GM18868 (cell line): ENCODE data around the gene TAGLN2.

ENCODE experiments used
- ATAC-seq: cut with Tn5 transposase; IDR thresholded peaks from one replicate; pipeline ENCODE4 v1.9.1; 2021; ENCODE audit warnings: mild to moderate bottlenecking, moderate library complexity; ENCODE audit not compliant: unreplicated experiment

Gene TAGLN2

GRCh38 chr1:159924791-159925718 lies at the start of gene TAGLN2:
Gene TAGLN2 (minus strand): TSS chr1:159925507. CDS start chr1:159920509, 4,998 bp downstream.
- ATAC-seq = peak; percentile 57

- no peak for ATAC-seq
These were observed 49.2 kb upstream of the TAGLN2 start for GRCh38 chr1:159974350-159974965.

- ATAC-seq = no peak
These were observed 48.1 kb upstream of the TAGLN2 start for GRCh38 chr1:159973350-159973940.

GRCh38 chr1:159972443-159973205 lies 47.3 kb upstream of the TAGLN2 start:
- no peak for ATAC-seq

- no peak for ATAC-seq
These were observed 45.6 kb upstream of the TAGLN2 start for GRCh38 chr1:159970932-159971342.

GRCh38 chr1:159968901-159969300 lies 43.6 kb upstream of the TAGLN2 start:
- no peak for ATAC-seq

- ATAC-seq = no peak
These were observed 40.0 kb upstream of the TAGLN2 start for GRCh38 chr1:159965263-159965662.

- no peak for ATAC-seq
These were observed 38.8 kb upstream of the TAGLN2 start for GRCh38 chr1:159964144-159964543.

- ATAC-seq = no peak
These were observed 36.9 kb upstream of the TAGLN2 start for GRCh38 chr1:159962176-159962575.

GRCh38 chr1:159961636-159962035 lies 36.3 kb upstream of the TAGLN2 start:
- no peak for ATAC-seq

GRCh38 chr1:159960721-159961381 lies 35.5 kb upstream of the TAGLN2 start:
- ATAC-seq = no peak

- no peak for ATAC-seq
These were observed 34.1 kb upstream of the TAGLN2 start for GRCh38 chr1:159959451-159959850.

- peak; percentile 60 for ATAC-seq
These were observed 33.5 kb upstream of the TAGLN2 start for GRCh38 chr1:159958719-159959380.

- ATAC-seq = no peak
These were observed 32.5 kb upstream of the TAGLN2 start for GRCh38 chr1:159957824-159958268.

- no peak for ATAC-seq
These were observed 30.1 kb upstream of the TAGLN2 start for GRCh38 chr1:159955456-159955855.

- no peak for ATAC-seq
These were observed 28.5 kb upstream of the TAGLN2 start, which contains the start of gene SLAMF9 for GRCh38 chr1:159953536-159954515. Gene SLAMF9 (minus strand): TSS chr1:159954237. CDS start chr1:159954137, 100 bp downstream.

GRCh38 chr1:159952932-159953331 lies 27.6 kb upstream of the TAGLN2 start:
- ATAC-seq = no peak

GRCh38 chr1:159951551-159951950 lies 26.2 kb upstream of the TAGLN2 start:
- ATAC-seq = no peak

- no peak for ATAC-seq
These were observed 25.7 kb upstream of the TAGLN2 start for GRCh38 chr1:159951016-159951415.
